Measurements from ENCODE around the gene BICDL1.

DNA sequence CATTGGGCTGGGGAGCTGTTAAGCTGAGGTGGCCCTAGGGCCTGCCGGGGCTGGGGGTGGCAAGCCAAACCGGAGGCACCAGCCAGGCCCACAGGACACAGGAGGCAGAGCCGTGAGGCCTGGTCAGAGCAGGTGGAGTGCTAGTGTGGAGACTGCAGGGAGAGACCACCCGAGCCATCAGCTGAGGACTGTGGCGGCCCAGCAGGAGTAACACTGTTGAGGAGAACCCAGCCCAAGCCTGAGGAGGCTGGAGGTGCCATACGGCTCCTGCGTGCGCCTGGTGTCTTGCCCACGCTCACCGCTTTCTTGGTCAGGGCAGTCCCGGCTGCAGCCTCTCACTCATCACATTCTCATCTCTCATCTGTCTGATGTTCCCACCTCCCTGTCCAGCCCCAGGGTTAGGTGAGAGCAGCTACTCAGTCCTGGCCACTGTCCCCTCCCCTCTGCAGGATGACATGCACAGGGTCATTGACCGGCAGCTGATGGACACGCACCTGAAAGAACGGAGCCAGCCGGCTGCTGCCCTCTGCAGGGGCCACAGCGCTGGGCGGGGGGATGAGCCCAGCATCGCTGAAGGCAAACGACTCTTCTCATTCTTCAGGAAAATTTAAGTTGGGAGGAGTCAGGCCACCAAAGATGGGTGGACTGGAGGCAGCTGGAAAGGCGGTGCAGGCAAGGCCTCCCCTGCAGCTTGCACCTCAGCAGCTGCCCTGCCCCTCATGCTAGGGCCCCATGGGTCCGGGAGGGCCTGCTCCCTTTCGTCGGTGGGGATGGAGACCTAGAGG is 103.7 kb downstream of the BICDL1 start:
- TF ChIP-seq, protein P1, sequence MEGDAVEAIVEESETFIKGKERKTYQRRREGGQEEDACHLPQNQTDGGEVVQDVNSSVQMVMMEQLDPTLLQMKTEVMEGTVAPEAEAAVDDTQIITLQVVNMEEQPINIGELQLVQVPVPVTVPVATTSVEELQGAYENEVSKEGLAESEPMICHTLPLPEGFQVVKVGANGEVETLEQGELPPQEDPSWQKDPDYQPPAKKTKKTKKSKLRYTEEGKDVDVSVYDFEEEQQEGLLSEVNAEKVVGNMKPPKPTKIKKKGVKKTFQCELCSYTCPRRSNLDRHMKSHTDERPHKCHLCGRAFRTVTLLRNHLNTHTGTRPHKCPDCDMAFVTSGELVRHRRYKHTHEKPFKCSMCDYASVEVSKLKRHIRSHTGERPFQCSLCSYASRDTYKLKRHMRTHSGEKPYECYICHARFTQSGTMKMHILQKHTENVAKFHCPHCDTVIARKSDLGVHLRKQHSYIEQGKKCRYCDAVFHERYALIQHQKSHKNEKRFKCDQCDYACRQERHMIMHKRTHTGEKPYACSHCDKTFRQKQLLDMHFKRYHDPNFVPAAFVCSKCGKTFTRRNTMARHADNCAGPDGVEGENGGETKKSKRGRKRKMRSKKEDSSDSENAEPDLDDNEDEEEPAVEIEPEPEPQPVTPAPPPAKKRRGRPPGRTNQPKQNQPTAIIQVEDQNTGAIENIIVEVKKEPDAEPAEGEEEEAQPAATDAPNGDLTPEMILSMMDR (IDR thresholded peaks at IDR 0.05), result no peak
- TF ChIP-seq POLR2AphosphoS5 (IDR thresholded peaks at IDR 0.05) (no peak), POLR2A (IDR thresholded peaks at IDR 0.05) (no peak), EP300 (IDR thresholded peaks at IDR 0.05) (no peak)
